HG03457 (cell line): ENCODE measurements around the gene VMAC.

Experiments used
- ATAC-seq: cut with Tn5 transposase; IDR thresholded peaks from one replicate; pipeline ENCODE4 v1.9.1; 2021; ENCODE audit warnings: moderate number of reproducible peaks; ENCODE audit not compliant: unreplicated experiment

The VMAC gene

GRCh38 chr19:5927441-5927821 is 22.8 kb downstream of the VMAC start:
- ATAC-seq, result no peak

GRCh38 chr19:5929179-5929578 is 24.5 kb downstream of the VMAC start:
- no peak for ATAC-seq

GRCh38 chr19:5929625-5930024 is 25.0 kb downstream of the VMAC start:
- ATAC-seq, result no peak

- no peak for ATAC-seq
Measured at GRCh38 chr19:5931251-5931650, 26.6 kb downstream of the VMAC start.

GRCh38 chr19:5932146-5932545 is 27.5 kb downstream of the VMAC start:
- ATAC-seq, result no peak

- no peak for ATAC-seq
Measured at GRCh38 chr19:5932609-5933262, 28.1 kb downstream of the VMAC start.

DNA sequence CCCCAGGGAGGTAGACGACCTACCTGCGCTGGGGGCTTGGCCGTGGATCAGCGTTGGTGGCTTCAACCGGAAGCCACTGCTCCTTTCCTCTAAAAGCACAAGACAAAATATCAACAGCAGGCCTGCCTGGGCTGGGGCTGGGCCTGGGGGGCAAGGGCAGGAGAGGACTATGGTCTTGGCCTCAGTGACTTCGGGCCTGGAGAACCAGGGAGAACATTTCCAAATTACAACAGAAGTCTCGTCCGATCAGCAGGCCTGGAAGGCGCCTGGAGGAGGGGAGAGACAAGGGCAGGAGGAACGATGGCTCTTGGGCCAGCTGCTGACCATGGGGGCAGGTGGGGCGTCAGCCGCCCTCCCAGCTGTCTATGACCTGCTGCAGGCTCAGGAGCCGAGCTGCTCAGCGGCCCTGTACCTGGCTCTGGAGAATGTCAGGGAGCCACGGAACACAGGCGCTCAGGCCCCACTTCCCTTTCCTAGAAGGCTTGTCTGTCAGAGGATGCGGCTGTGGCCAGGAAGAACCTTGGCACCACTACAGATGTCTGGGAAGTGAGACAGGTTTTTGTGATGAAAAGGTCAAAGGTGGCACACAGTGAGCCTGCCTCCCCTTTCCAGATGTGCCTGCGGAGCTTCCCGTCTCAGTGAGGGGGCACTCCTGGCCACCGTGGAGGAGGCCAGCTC is 28.9 kb downstream of the VMAC start:
- no peak for ATAC-seq

DNA sequence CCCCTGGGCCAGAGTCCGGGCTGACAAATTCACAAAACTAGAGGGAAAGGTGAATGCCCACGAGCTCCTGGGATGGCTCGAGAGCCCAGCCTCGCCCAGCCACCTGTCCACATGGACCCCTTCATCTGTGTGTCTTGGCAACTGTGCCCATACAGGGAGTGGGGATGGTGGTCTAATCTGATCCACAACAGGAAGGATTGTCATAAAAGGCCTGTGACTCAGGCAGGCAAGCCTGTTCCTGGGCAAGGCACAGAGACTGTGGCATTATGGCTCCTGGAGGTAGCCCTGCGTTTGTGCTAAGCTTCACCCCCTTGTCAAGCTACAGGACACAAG is 29.4 kb downstream of the VMAC start:
- ATAC-seq, result no peak

DNA sequence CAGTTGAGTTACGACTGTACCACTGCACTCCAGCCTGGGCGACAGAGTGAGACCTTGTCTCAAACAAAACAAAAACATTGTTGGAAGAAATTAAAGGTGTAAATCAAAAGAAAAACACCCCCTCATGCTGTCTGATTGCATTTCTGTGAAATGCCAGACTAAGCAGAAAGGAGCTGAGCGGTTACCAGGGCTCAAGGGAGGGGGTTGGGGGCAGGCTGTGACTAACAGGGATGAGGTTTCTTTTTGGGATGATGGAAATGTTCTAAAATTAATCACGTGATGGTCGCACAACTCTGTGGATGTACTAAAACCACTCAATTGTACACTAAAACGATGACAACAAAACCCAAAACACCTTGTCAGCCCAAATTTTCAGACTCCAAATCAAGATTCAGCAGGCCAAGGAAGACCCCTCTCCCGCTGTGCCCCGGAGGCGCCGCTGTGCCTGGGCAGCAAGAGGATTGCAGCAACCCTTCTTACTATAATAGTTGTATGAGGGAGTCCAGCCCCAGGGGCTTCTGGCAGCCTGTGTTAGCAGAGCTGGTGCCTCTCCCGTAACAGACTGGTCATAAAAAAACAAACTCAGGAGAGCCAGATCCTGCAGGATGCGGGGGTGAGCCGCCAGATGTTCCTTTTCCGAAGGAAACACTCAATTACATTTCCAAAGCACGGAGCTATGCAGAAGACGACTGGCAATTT is 30.3 kb downstream of the VMAC start:
- no peak for ATAC-seq

- ATAC-seq, result no peak
Measured at GRCh38 chr19:5935473-5936291, 31.0 kb downstream of the VMAC start.

GRCh38 chr19:5936292-5936592 is 31.6 kb downstream of the VMAC start:
- ATAC-seq, result no peak

GRCh38 chr19:5937550-5937949 is 32.9 kb downstream of the VMAC start:
- no peak for ATAC-seq

DNA sequence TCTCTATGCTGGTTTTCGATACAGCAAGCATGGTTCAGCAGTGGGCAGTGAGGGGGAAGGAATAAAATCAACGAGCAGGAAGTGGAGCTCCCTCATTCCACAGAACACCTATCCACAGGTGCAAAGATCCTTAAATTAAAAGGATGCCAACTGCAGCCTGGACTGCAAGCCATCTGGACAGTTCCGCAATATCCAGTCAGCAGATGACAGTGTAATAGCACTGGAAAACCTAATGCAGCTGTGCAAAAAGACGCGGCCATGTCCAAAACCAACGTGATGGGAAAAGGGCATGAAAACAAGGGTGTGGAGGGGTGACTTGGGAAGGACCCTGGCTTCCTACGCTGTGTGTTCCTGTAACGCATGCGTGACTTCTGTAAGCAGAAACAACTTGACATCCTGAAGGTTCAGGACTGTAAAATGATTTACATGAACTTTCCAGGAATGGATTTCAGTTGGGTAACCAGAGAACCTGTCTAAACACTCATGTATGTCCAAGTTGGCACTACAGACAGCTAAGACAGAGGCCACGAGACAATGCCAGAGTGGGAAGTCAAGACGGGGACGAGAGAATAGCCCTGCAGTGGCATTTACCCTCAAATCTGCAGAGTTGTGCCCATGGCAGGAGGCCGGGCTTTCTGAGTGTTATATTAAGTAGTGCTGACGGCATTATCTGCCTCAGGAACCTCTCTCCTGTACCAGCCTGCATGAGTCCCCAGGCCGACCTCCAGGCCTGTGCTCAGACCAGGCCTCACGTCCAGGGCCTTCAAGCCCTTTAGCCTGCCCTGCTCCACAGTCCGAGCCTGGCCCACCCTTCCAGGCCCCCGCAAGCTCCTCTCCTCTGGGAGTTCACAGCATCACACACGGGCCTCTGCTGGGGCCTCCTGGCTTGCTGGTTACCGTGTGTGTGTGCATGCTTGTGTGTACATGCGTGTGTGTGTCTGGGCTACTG is 35.9 kb downstream of the VMAC start:
- no peak for ATAC-seq

DNA sequence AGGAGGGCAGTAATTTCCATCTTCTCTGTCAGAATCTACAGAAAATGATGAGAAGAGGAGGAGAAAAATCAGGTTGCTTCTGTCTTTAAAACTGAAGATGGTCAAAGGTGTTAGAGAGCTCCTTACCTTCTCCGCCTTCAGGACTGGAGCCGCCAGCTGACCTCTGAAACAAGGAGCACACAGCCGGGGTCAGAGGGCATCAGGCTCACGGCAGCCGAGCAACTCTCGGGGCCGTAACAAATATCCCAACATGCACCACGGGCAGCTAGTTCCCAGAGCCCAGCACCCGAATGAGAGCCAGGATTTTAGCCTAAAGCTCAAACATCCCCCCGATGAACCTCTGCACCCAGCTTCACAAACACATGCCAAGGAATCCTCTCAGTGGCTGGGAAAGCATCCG is 37.0 kb downstream of the VMAC start:
- ATAC-seq, result no peak

GRCh38 chr19:5943045-5943444 is 38.4 kb downstream of the VMAC start:
- no peak for ATAC-seq

DNA sequence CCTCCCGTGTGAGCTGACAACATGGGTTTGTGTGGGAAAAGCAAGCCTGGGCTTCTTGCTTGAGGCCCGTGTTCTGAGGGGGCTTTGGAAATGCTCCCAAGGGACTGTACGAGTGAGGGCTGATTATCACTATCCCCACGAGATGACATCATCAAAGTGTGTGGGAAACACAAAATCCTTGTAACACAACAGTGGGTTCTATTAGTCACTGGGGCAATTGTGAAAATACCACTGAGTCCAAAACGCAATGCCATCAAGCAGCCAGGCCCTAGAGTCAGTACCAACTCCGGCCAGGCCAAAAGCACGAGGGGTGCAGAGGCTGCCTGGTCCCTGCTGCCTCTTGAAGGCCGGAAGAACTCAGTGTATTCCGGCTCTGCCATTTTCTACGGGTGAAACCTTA is 39.0 kb downstream of the VMAC start:
- ATAC-seq, result no peak

DNA sequence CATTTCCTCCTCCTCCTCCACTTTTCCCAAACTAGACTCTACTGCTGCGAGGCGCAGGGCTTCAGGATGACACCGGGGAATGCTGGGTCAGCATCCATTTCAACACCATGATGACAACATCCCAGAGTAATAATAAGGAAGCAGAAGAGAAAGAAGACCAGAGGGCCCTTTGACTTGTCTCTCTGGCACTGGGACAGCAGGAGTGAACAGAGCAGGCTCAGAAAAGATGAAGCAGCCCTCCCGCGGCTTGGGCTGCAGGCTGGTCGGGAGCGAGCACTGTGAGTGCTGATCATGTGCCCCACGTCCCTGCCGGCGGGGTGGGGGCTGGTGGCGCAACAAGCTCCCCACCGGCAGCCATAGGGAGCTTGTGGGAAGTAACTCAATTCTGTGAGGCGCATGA is 42.8 kb downstream of the VMAC start:
- ATAC-seq, result no peak

DNA sequence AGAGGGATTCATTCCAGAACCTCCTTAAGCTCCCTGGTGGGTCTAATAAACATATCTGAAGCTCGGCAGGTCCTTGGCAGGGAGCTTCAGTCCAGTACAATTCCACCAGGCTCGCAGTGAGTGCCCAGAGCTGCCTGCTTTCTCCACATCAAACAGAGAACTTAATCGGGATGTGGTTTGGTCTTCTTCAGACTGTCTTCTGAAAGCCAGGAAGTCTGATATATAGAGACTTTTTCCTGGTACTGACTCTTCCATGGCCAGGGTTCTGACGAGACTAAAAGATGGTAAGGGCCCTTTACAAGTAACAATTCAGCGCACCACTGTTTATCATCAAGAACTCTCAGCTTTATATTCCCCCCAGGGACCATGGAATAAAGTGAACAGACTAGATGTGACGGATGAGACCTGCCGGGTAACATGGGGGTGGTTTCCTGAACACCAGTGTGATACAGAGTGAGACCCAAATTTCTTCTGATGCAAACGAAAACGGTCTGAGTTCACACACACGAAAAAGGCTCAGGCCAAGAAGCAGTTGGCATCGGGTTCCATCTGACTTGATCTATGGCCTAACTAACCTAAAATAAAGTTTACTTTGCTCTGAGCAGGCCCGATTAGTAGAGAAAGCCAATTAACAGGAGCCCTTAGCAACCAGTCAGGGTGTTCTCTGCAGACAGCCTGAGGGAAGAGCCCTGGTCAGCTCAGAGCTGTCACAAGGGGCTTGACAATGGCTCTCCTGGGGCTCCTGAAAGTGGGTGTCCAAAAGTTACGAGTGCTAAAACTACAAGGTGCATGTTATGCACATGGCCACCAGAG is 44.3 kb downstream of the VMAC start:
- no peak for ATAC-seq

DNA sequence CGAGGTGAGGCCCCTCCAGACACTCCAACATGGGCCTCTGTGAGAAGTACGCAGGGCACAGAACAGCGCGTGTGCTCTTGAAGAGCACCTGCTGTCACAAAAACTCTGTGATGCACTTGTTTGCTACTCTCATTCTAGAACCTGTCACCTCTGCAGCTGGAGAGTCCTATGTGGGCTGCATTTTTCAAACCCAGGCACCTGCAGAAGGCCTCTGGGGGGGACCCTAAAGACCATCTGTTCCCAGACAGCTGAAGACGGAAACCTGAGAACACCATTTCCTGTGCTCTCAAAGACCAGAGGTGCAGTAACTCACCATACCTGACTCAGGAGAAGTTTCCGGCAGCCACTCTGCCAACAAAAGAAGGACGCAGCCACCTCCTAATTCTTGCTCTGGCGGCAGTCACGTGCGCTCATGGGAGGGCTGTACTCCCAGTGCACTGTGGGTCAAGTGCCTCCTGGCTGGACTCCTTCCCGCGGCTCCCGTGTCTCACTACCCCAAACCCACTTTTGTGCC is 45.2 kb downstream of the VMAC start:
- no peak for ATAC-seq

DNA sequence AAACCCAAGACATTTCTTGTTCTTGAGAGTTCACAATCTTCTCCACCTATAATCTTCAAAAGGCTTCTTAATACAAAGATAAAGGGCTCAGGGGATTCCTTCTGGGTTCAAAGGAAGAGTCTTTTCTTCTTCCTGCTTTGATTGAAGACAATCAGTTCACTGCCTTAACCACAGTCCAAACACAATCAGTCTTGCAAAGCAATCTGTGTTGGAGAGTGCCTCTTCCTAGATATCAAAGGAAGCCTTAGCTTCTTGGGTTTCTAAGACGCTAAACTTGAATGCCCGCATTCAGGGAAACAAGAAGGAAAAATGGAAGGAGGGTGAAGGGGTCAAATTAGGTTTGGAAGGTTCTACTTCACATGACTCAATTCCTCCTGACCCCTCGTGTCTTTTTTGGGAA is 46.1 kb downstream of the VMAC start:
- no peak for ATAC-seq
